NT2/D1 (cell line): ENCODE results near the gene GPC6.

Experiments
- DNase-seq: peaks from one replicate; pipeline ENCODE4 v3.0.0-alpha.2; 2011; ENCODE audit warnings: low read depth, low spot score
- H3K27me3 ChIP-seq: 2 replicates; pipeline ENCODE4 v1.6.0; 2011; ENCODE audit warnings: mild to moderate bottlenecking; ENCODE audit not compliant: insufficient read length, insufficient read depth
- H3K36me3 ChIP-seq: 2 replicates; pipeline ENCODE4 v1.6.1; 2011; ENCODE audit warnings: mild to moderate bottlenecking, low read length, mixed read lengths; ENCODE audit not compliant: insufficient read depth, insufficient read length
- H3K4me1 ChIP-seq: 2 replicates; pipeline ENCODE4 v1.5.1; 2011; ENCODE audit not compliant: insufficient read depth, insufficient read length
- H3K4me3 ChIP-seq: 2 replicates; pipeline ENCODE4 v1.5.1; 2011; ENCODE audit warnings: low read depth; ENCODE audit not compliant: insufficient read length
- H3K9ac ChIP-seq: 2 replicates; pipeline ENCODE4 v1.6.0; 2011; ENCODE audit warnings: low read depth; ENCODE audit not compliant: insufficient read length
- H3K9me3 ChIP-seq: 2 replicates; pipeline ENCODE4 v1.5.1; 2011; ENCODE audit warnings: mild to moderate bottlenecking, low read length; ENCODE audit not compliant: insufficient read depth
- SUZ12 ChIP-seq: IDR thresholded peaks from 2 replicates; pipeline ENCODE4 v1.6.1; 2011; ENCODE audit not compliant: insufficient read length, insufficient read depth; ENCODE audit errors: extremely low read depth
- YY1 ChIP-seq: IDR thresholded peaks from 2 replicates; pipeline ENCODE4 v1.6.1; 2011; ENCODE audit not compliant: insufficient read length, insufficient read depth
- ZNF274 ChIP-seq: IDR thresholded peaks from 2 replicates; pipeline ENCODE4 v1.6.1; 2011; ENCODE audit warnings: mild to moderate bottlenecking, low read depth, low read length

Gene GPC6

DNA sequence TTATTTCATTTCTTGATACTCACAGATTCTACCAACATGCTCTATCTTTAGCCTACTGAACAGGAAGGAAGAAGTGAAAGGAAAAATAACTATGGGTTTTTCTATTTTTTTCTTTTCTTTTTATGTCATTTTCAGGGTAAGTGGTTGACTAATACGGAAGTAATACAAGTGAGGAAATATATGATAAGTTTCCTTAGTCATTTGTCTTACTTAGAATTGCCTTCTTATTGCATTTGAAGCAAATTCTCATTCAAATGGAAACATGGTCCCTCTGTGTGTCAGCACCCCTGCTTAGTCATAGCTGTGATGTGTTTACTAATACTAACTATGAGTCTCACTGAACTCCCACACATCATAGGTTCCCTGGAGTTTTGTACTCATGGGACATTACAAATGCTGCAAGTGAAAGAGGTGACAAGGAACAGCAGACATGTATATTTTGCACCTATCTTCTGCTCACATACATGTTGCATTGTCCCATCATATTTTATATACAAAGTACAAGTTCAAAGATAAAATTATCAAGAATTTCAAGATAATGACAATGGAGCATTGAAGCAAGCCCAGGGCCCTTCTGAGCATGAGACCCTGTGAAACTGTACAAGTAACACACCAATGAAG lies 1192.8 kb downstream of the GPC6 start:
- Histone ChIP-seq H3K9me3 (no peaks in the 10 kb centered on the region; the same call in 1 of the 2 replicates), H3K27me3 (no peaks in the 10 kb centered on the region), H3K4me1 (no peaks in the 10 kb centered on the region), H3K36me3 (no peaks in the 10 kb centered on the region), H3K4me3 (no peak overlapping the region), H3K9ac (no peak overlapping the region)
- DNase-seq: no peak
- TF ChIP-seq SUZ12 (no peak), YY1 (no peak), ZNF274 (no peak)

DNA sequence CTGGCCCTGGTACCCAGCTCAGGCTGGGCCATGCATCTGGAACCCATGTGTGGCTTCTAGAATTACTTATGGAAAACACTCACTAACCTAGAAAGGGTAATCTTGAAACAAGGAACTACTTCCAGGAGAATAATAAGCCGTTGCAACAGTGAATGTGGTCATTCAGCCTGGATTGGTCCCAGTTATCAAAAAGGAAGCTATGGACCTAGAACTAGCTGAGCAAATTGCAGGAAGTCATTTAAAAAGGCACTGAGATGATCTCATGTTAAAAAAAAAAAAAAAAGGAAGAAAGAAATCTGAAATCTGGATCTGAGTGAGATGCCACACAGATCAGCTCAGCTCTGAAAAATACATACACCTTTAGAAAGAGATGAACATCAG lies 1193.3 kb downstream of the GPC6 start:
- H3K4me1 ChIP-seq: no peaks in the 10 kb centered on the region

GRCh38 chr13:94427313-94427953 lies 1200.8 kb downstream of the GPC6 start:
- Histone ChIP-seq H3K9me3 (no peaks in the 10 kb centered on the region), H3K4me1 (no peaks in the 10 kb centered on the region), H3K36me3 (no peaks in the 10 kb centered on the region), H3K9ac (no peak overlapping the region), H3K4me3 (no peak overlapping the region), H3K27me3 (no peaks in the 10 kb centered on the region)
- no peak for DNase-seq
- TF ChIP-seq YY1 (no peak), ZNF274 (no peak), SUZ12 (no peak)

More for the DNA sequence above, 1193.3 kb downstream of the GPC6 start:
- H3K4me3 ChIP-seq: no peak overlapping the region
- H3K9ac ChIP-seq: no peak overlapping the region
- H3K9me3 ChIP-seq: no peaks in the 10 kb centered on the region; the same call in 1 of the 2 replicates
- H3K27me3 ChIP-seq: no peaks in the 10 kb centered on the region
- DNase-seq: no peak
- no peaks in the 10 kb centered on the region for H3K36me3 ChIP-seq
- TF ChIP-seq SUZ12: no peak
- no peak for TF ChIP-seq YY1
- no peak for TF ChIP-seq ZNF274

DNA sequence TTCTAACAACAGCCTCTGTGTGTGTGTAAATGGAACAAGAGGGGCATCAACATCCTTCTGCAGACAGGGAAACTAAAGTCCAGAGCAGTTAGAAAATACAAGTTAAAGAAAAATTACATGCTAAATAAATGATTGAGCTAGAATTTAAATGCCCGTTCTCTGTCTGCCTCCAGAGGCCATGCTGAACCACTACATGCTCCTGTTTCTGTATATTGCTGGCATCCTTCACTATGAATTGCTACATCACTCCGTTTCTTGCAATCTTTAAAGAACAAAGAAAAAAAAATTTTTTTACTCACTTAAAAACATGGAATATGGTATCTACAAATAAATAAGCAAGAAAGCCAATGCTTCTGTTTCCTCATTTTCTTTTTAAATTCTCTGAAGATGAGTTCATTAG lies 1205.0 kb downstream of the GPC6 start:
- TF ChIP-seq YY1 (no peak), SUZ12 (no peak), ZNF274 (no peak)
- DNase-seq: no peak
- H3K27me3 ChIP-seq: no peaks in the 10 kb centered on the region
- no peaks in the 10 kb centered on the region for H3K36me3 ChIP-seq
- H3K4me3 ChIP-seq: no peak overlapping the region
- no peaks in the 10 kb centered on the region for H3K9me3 ChIP-seq
- H3K9ac ChIP-seq: no peak overlapping the region
- no peaks in the 10 kb centered on the region for H3K4me1 ChIP-seq

DNA sequence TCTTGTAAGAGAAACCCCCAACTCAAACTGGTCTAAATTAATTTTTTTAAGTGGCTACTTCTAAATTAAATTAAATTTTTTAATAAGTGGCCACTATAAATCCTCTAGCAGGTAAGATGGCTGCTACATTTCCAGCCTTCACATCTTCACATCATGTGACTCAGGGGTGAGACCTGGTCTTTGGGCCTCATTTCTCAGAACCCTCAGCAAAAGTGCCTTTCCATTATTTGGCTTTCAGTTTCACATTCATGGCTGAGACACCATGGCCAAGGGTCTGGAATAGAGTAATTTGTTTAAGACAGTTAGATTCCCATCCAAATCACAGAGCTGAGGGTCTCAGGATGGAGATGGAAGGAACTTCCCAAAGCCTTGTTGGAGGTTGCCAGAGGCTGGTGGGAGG lies 1205.4 kb downstream of the GPC6 start:
- H3K9ac ChIP-seq: no peak overlapping the region
- no peak for TF ChIP-seq SUZ12
- TF ChIP-seq YY1: no peak
- no peak for TF ChIP-seq ZNF274
- no peak overlapping the region for H3K4me3 ChIP-seq
- no peaks in the 10 kb centered on the region for H3K9me3 ChIP-seq
- no peaks in the 10 kb centered on the region for H3K36me3 ChIP-seq
- H3K27me3 ChIP-seq: no peaks in the 10 kb centered on the region
- H3K4me1 ChIP-seq: no peaks in the 10 kb centered on the region
- DNase-seq: no peak

DNA sequence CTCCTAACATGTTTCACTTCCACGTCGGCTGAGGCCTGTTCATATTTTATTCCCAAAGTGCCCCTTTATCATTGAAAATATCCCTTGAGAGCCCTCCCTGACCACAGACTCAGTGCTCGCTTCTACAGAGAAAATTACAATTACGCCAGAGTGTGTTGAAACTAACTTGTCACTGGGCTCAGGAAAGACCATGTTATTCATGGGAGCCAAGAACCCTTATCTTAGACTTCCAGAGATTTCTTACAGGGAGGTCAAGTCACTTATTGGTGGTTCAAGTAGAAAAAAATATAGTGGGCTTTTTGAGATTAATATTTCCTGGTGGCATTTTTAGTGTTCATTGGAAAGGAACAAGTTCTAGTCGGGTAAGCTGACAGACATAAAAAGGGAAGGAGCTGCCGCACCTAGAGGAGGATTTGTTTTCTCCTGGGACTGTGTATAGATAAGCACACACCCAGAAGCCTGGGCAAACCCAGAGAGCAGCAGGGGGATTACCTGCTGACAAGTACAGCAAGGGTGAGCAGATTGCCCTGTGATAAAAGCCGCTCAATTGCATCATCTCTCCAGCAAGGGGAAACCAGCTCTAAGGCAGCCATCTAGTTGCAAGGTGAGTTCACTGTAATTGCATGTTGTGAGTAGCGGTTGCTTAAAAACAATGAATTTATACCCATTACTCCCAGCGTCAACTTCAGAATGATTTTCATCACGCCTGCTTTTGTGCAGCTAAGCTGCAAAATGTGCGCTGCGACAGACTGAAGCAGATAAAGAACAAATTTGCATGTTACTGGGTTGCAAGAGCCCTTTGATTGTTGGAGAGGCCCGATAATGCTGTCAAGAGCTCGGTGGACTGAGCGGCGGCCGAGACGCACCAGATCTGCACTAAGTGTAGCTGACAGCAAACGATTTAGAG lies 1206.7 kb downstream of the GPC6 start:
- H3K4me3 ChIP-seq: no peak overlapping the region
- no peak overlapping the region for H3K9ac ChIP-seq
- no peaks in the 10 kb centered on the region for H3K27me3 ChIP-seq
- H3K36me3 ChIP-seq: no peaks in the 10 kb centered on the region
- DNase-seq: peak; percentile 13
- H3K4me1 ChIP-seq: no peaks in the 10 kb centered on the region
- H3K9me3 ChIP-seq: no peaks in the 10 kb centered on the region
- TF ChIP-seq ZNF274 (no peak), YY1 (no peak), SUZ12 (no peak)

DNA sequence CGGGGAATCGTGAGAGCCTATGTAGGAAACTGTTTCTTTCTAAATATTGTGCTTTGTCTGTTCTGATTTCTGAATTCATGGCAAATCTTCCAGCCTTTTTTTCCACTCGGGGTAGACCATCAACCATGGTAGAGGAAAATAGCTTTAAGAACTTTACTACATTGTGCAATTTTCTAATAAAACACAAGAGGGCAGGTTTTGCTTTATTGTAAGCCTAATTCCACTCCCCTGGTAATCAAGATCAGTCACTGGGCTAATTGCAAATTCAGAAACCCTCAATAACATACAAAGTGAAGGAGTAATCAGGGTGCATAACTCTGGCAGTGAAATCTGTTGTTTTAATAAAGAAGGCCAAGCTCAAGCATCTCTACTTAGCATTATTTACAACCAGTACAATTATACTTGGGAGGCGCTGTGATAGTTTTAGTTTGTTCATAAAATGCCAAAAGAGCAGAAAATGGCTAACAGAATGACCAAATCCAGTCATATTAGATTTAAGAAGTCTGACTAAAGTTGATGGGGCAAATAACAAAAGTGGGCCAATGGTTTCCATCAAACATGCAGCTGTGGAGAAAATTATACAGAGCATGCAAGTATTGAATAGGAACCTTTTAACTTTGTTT lies 1209.1 kb downstream of the GPC6 start:
- DNase-seq: peak; percentile 36
- no peak for TF ChIP-seq ZNF274
- no peak for TF ChIP-seq SUZ12
- TF ChIP-seq YY1: no peak
- Histone ChIP-seq H3K9me3 (no peaks in the 10 kb centered on the region), H3K4me1 (no peaks in the 10 kb centered on the region), H3K36me3 (no peaks in the 10 kb centered on the region), H3K9ac (no peak overlapping the region), H3K4me3 (no peak overlapping the region), H3K27me3 (no peaks in the 10 kb centered on the region)
